Naive thymus-derived CD4-positive, alpha-beta T cell (primary cell): Measurements from ENCODE around the gene XKR7. TPM values are rescaled to one million over a fixed set of nuclear protein-coding genes. Genes with fewer than 3 reads are reported as not detected.
"Not testable (repeated sequence)": the region's sequence is repeated elsewhere in the genome, so short reads cannot be mapped to it uniquely, and the experiment has no call there.

Source experiments
- ATAC-seq: fragments of 150-1000 bp; cut with Tn5 transposase; 2 replicates; pipeline ENCODE4 v1.10.0; 2021; ENCODE audit warnings: mild to moderate bottlenecking, moderate library complexity
- CTCF ChIA-PET: fragments of 350-600 bp; sonication (Branson Sonifier 250); formaldehyde crosslinking; loops from one replicate; lab custom pipeline; 2021; ENCODE audit warnings: antibody characterized with exemption; lab: Charles Lee
- POLR2A ChIA-PET: fragments of 350-600 bp; sonication (Branson Sonifier 250); formaldehyde crosslinking; loops from one replicate; lab custom pipeline; 2021; ENCODE audit warnings: antibody characterized with exemption, inconsistent platforms; lab: Charles Lee
- DNase-seq, 9 donors: peaks; one replicate each; pipeline versions ENCODE4 v3.0.0 to v3.0.0-alpha.2; 2020 to 2022; ENCODE audit warnings: mixed read lengths in 1 of 9
- H3K27ac ChIP-seq: one replicate; pipeline ENCODE4 v1.7.0; 2013; ENCODE audit warnings: mild to moderate bottlenecking, low read depth, low read length, moderate library complexity
- H3K27me3 ChIP-seq, 2 donors: one replicate each; pipeline ENCODE4 v1.7.0; 2013; ENCODE audit warnings: low read length in 2 of 2, mild to moderate bottlenecking in 2 of 2, moderate library complexity in 2 of 2; ENCODE audit not compliant: control insufficient read depth in 2 of 2, insufficient read depth in 2 of 2
- H3K36me3 ChIP-seq, 3 experiments: 1 replicate in 2 of 3; 2 replicates in 1 of 3; pipeline ENCODE4 v1.7.0; 2013; ENCODE audit warnings: low read length in 3 of 3, mild to moderate bottlenecking in 3 of 3, moderate library complexity in 1 of 3; ENCODE audit not compliant: insufficient read depth in 3 of 3, control insufficient read depth in 2 of 3
- H3K4me1 ChIP-seq, 2 donors: one replicate each; pipeline ENCODE4 v1.7.0; 2013; ENCODE audit warnings: low read length in 2 of 2, mild to moderate bottlenecking in 2 of 2, moderate library complexity in 1 of 2; ENCODE audit not compliant: control insufficient read depth in 2 of 2, insufficient read depth in 2 of 2
- H3K4me3 ChIP-seq: 2 replicates; pipeline ENCODE4 v1.7.0; 2013; ENCODE audit warnings: mild to moderate bottlenecking, low read length
- H3K9me3 ChIP-seq, 3 experiments: 1 replicate in 2 of 3; 2 replicates in 1 of 3; pipeline ENCODE4 v1.7.0; 2013; ENCODE audit warnings: low read length in 3 of 3; ENCODE audit not compliant: control insufficient read depth in 2 of 3
- H3K27ac Mint-ChIP-seq, 9 donors: one replicate each; pipeline ENCODE4 v1.8.0; 2020 to 2022; ENCODE audit warnings: mixed read lengths in 9 of 9, mild to moderate bottlenecking in 8 of 9, moderate library complexity in 5 of 9, inconsistent platforms in 2 of 9
- H3K27me3 Mint-ChIP-seq, 5 donors: one replicate each; pipeline ENCODE4 v1.8.0; 2021 to 2022; ENCODE audit warnings: mixed read lengths in 5 of 5, mild to moderate bottlenecking in 1 of 5
- H3K36me3 Mint-ChIP-seq, 5 donors: one replicate each; pipeline ENCODE4 v1.8.0; 2020 to 2022; ENCODE audit warnings: mixed read lengths in 5 of 5, mild to moderate bottlenecking in 3 of 5, inconsistent platforms in 1 of 5
- H3K4me1 Mint-ChIP-seq, 7 donors: one replicate each; pipeline ENCODE4 v1.8.0; 2020 to 2022; ENCODE audit warnings: mixed read lengths in 7 of 7, mild to moderate bottlenecking in 3 of 7, inconsistent platforms in 1 of 7
- H3K4me3 Mint-ChIP-seq, 10 donors: one replicate each; pipeline ENCODE4 v1.8.0; 2020 to 2022; ENCODE audit warnings: mild to moderate bottlenecking in 10 of 10, mixed read lengths in 10 of 10, moderate library complexity in 6 of 10, inconsistent platforms in 2 of 10
- H3K9me3 Mint-ChIP-seq, 11 donors: one replicate each; pipeline ENCODE4 v1.8.0; 2020 to 2022; ENCODE audit warnings: mixed read lengths in 11 of 11, mild to moderate bottlenecking in 4 of 11, inconsistent platforms in 1 of 11, moderate library complexity in 1 of 11
- intact Hi-C, 2 donors: fragments of 100-400 bp; cut with micrococcal nuclease; formaldehyde crosslinking; loops; one replicate each; pipeline ENCODE4 v1.15.1; 2023
- polyA plus RNA-seq, 2 donors: library from polyadenylated mRNA; unstranded; fragments of 300-500 nt; fragmentation: Illumina TruSeq; gene quantifications; one replicate each; pipeline ENCODE4 v1.2.3, GENCODE V29; 2021
- total RNA-seq, 6 experiments: library from RNA in 5 of 6; stranded (reverse) in 5 of 6; gene quantifications; 1 replicate in 5 of 6; 2 replicates in 1 of 6; pipeline ENCODE4 v1.2.3 and lab custom pipeline; 2021 to 2026

XKR7 gene
- under 1 TPM in 1 of 5 experiments, not detected in 4; 0.05 TPM for total RNA-seq
- not detected for polyA plus RNA-seq
- not detected for total RNA-seq (lab: John Stamatoyannopoulos, UW)

- Mint-ChIP-seq H3K4me1 (peaks cover 0 to 9% (median 9%) of the 10 kb centered on the region in 7 donors), H3K4me3 (peak within 1 kb of the TSS; percentile 83 to 91 (median 88)), H3K27me3 (peaks cover 47 to 80% (median 58%) of the 10 kb centered on the region in 5 donors), H3K9me3 (peaks cover 0 to 12% (median 1%) of the 10 kb centered on the region in 11 donors), H3K27ac (peak within 1 kb of the TSS in 3 of 9 donors; percentile 46 to 75 (median 57)), H3K36me3 (peaks cover 0 to 5% (median 0%) of the 10 kb centered on the region in 5 donors)
- no peaks in the 10 kb centered on the region for H3K36me3 ChIP-seq
- no peak within 1 kb of the TSS for H3K4me3 ChIP-seq
- H3K4me1 ChIP-seq: no peaks in the 10 kb centered on the region
- H3K9me3 ChIP-seq: no peaks in the 10 kb centered on the region
- ChIA-PET POLR2A (no interaction called here), CTCF (no interaction called here)
- H3K27me3 ChIP-seq: peaks cover 4 to 5% of the 10 kb centered on the region in 2 donors
- intact Hi-C loops: loop anchor here (1.0 kb wide), 2 partner anchors 16 to 107 kb away; partner anchors contain the start of gene PDRG1 (in 2 of the 2)
- DNase-seq (peak in 1 of 9 donors; percentile 34), ATAC-seq (peak; percentile 33)
- no peak within 1 kb of the TSS for H3K27ac ChIP-seq
These were observed at the start of gene XKR7 for GRCh38 chr20:31967830-31968249. XKR7 (plus strand) TSS chr20:31968151; CDS start chr20:31968176, 25 bp downstream.

DNA sequence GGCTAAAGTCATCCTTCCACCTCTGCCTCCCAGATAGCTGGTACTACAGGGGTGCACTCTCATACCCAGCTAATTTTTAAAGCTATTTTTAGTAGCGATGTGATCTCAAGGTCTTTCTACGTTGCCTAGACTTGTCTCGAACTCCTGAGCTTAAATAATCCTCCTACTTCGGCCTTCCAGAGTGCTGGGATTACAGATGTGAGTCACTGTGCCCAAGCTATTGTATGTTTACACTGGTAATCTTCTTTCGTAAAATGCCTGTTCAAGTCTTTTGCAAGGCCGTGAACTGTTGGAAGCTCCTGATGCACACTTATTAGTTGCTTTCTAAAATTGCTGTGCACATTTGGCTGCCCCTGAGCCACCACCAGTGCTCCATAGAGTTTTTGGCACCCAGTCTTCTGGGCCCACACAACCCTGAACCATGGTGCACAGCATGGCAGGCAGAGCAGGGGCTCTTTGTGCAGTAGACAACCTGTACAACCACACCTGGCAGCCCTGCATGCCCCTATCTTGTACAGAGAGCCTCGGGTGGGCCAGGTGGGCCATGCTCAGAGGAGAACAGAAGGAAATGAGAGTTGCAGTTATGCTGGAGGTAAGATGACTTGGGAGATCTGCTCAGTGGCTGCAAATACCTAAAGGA, 49.4 kb upstream of the XKR7 start:
- DNase-seq: no peak
- Histone ChIP-seq H3K36me3 (no peaks in the 10 kb centered on the region), H3K9me3 (no peaks in the 10 kb centered on the region), H3K27me3 (no peaks in the 10 kb centered on the region), H3K27ac (no peak overlapping the region), H3K4me1 (no peaks in the 10 kb centered on the region), H3K4me3 (no peak overlapping the region)
- CTCF ChIA-PET: interaction anchor here (0.6 kb wide), 1 partner anchor 15 kb away, joined by 3 read pairs; no protein-coding TSS in a partner anchor
- ATAC-seq: no peak
- intact Hi-C loops: no loop called here
- Mint-ChIP-seq H3K27me3 (peaks cover 11 to 22% (median 13%) of the 10 kb centered on the region in 5 donors), H3K27ac (no peak overlapping the region), H3K9me3 (peaks cover 0 to 2% (median 0%) of the 10 kb centered on the region in 11 donors), H3K4me3 (no peak overlapping the region), H3K36me3 (no peaks in the 10 kb centered on the region), H3K4me1 (no peaks in the 10 kb centered on the region)
- POLR2A ChIA-PET: no interaction called here

- no peaks in the 10 kb centered on the region for H3K27me3 ChIP-seq
- peaks cover 13 to 32% (median 23%) of the 10 kb centered on the region in 5 donors for H3K27me3 Mint-ChIP-seq
- no peak overlapping the region for H3K4me3 ChIP-seq
- ATAC-seq (no peak), DNase-seq (no peak)
- no peaks in the 10 kb centered on the region for H3K36me3 Mint-ChIP-seq
- no peak overlapping the region for H3K27ac Mint-ChIP-seq
- ChIA-PET POLR2A (no interaction called here), CTCF (interaction anchor here (0.9 kb wide), 1 partner anchor 11 kb away, joined by 4 read pairs; no protein-coding TSS in a partner anchor)
- no peaks in the 10 kb centered on the region for H3K36me3 ChIP-seq
- H3K4me1 ChIP-seq: no peaks in the 10 kb centered on the region
- no peak overlapping the region for H3K27ac ChIP-seq
- intact Hi-C loops: no loop called here
- H3K9me3 Mint-ChIP-seq: peaks cover 0 to 3% (median 0%) of the 10 kb centered on the region in 11 donors
- H3K4me1 Mint-ChIP-seq: no peaks in the 10 kb centered on the region
- H3K9me3 ChIP-seq: no peaks in the 10 kb centered on the region
- no peak overlapping the region for H3K4me3 Mint-ChIP-seq
These were observed 48.4 kb upstream of the XKR7 start for GRCh38 chr20:31919410-31920155.

- Histone ChIP-seq H3K36me3 (no peaks in the 10 kb centered on the region), H3K4me1 (no peaks in the 10 kb centered on the region), H3K9me3 (no peaks in the 10 kb centered on the region), H3K27me3 (no peaks in the 10 kb centered on the region), H3K4me3 (no peak overlapping the region), H3K27ac (no peak overlapping the region)
- H3K36me3 Mint-ChIP-seq: no peaks in the 10 kb centered on the region
- intact Hi-C loops: no loop called here
- H3K27me3 Mint-ChIP-seq: peaks cover 13 to 40% (median 25%) of the 10 kb centered on the region in 5 donors
- H3K4me1 Mint-ChIP-seq: no peaks in the 10 kb centered on the region
- peaks cover 0 to 3% (median 0%) of the 10 kb centered on the region in 11 donors for H3K9me3 Mint-ChIP-seq
- H3K27ac Mint-ChIP-seq: no peak overlapping the region
- ATAC-seq (no peak), DNase-seq (no peak)
- H3K4me3 Mint-ChIP-seq: no peak overlapping the region
- POLR2A ChIA-PET: no interaction called here
- CTCF ChIA-PET: interaction anchor here (0.9 kb wide), 1 partner anchor 11 kb away, joined by 4 read pairs; no protein-coding TSS in a partner anchor
These were observed 47.6 kb upstream of the XKR7 start for GRCh38 chr20:31920275-31920855.

GRCh38 chr20:31921480-31921879, 46.5 kb upstream of the XKR7 start:
- H3K27ac ChIP-seq, H3K4me3 Mint-ChIP-seq, H3K36me3 Mint-ChIP-seq, H3K9me3 ChIP-seq, H3K27me3 ChIP-seq, H3K27ac Mint-ChIP-seq, H3K4me1 ChIP-seq, CTCF ChIA-PET, H3K36me3 ChIP-seq, H3K4me1 Mint-ChIP-seq, DNase-seq, H3K9me3 Mint-ChIP-seq, ATAC-seq, intact Hi-C loops, POLR2A ChIA-PET, H3K4me3 ChIP-seq: not testable (repeated sequence)
- H3K27me3 Mint-ChIP-seq: peaks cover 13 to 42% (median 29%) of the 10 kb centered on the region in 5 donors

DNA sequence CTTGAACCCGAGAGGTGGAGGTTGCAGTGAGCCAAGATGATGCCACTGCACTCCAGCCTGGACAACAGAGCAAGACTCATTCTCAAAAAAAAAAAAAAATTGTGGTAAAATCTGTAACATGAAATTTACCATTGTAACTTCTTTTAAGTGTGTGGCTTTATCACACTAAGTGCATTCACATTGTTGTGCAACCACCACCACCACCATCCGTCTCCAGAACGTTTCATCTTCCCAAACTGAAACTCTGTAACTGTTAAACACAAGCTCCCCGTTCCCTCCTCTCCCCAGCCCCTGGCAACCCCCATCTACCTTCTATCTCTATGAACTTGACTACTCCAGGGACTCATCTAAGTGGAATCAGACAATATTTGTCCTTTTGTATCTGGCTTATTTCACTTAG, 45.8 kb upstream of the XKR7 start:
- no peak overlapping the region for H3K4me3 Mint-ChIP-seq
- no peaks in the 10 kb centered on the region for H3K36me3 Mint-ChIP-seq
- no peak overlapping the region for H3K27ac Mint-ChIP-seq
- no peaks in the 10 kb centered on the region for H3K9me3 ChIP-seq
- H3K4me3 ChIP-seq: no peak overlapping the region
- H3K4me1 ChIP-seq: no peaks in the 10 kb centered on the region
- ChIA-PET POLR2A (no interaction called here), CTCF (no interaction called here)
- H3K4me1 Mint-ChIP-seq: no peaks in the 10 kb centered on the region
- no peak for ATAC-seq
- peaks cover 0 to 3% (median 0%) of the 10 kb centered on the region in 11 donors for H3K9me3 Mint-ChIP-seq
- no peak for DNase-seq
- intact Hi-C loops: no loop called here
- no peaks in the 10 kb centered on the region for H3K36me3 ChIP-seq
- H3K27ac ChIP-seq: no peak overlapping the region
- no peaks in the 10 kb centered on the region for H3K27me3 ChIP-seq
- peaks cover 11 to 44% (median 29%) of the 10 kb centered on the region in 5 donors for H3K27me3 Mint-ChIP-seq
